Loucy (cell line): ENCODE data around the gene CD28.
A peak's percentile ranks its signal among the peaks of the same experiment; 100 is the strongest.

Experiments used
- H2AFZ ChIP-seq: fragments of 200-600 bp; sonication (generic); 2 replicates; pipeline ENCODE4 v1.6.0; 2016; ENCODE audit warnings: antibody characterized with exemption, mild to moderate bottlenecking, low read length, moderate library complexity
- H3F3A ChIP-seq: fragments of 200-600 bp; 2 replicates; pipeline ENCODE4 v1.6.0; 2016; ENCODE audit warnings: antibody characterized with exemption, low read depth, mild to moderate bottlenecking
- H3K27me3 ChIP-seq: fragments of 200-600 bp; sonication (generic); 2 replicates; pipeline ENCODE4 v1.6.1; 2014; ENCODE audit warnings: low read length, mild to moderate bottlenecking; ENCODE audit not compliant: insufficient read depth, poor library complexity, severe bottlenecking
- H3K36me3 ChIP-seq: fragments of 200-600 bp; sonication (generic); 2 replicates; pipeline ENCODE4 v1.6.1; 2016; ENCODE audit warnings: low read length; ENCODE audit not compliant: insufficient read depth
- H3K4me1 ChIP-seq: fragments of 200-600 bp; sonication (generic); 2 replicates; pipeline ENCODE4 v1.5.1; 2014; ENCODE audit warnings: low read length, mild to moderate bottlenecking; ENCODE audit not compliant: insufficient read depth, poor library complexity, severe bottlenecking
- H3K4me2 ChIP-seq: fragments of 200-600 bp; sonication (generic); 2 replicates; pipeline ENCODE4 v1.6.0; 2014; ENCODE audit warnings: antibody characterized with exemption, low read length, low read depth, mild to moderate bottlenecking; ENCODE audit not compliant: poor library complexity, severe bottlenecking
- H3K4me3 ChIP-seq: fragments of 200-600 bp; sonication (generic); 2 replicates; pipeline ENCODE4 v1.5.1; 2014; ENCODE audit warnings: low read length, mild to moderate bottlenecking, mixed read lengths; ENCODE audit not compliant: poor library complexity, severe bottlenecking
- H3K79me2 ChIP-seq: fragments of 200-600 bp; sonication (generic); 2 replicates; pipeline ENCODE4 v1.6.1; 2014; ENCODE audit warnings: low read length; ENCODE audit not compliant: insufficient read depth
- H3K9ac ChIP-seq: fragments of 200-600 bp; sonication (generic); 2 replicates; pipeline ENCODE4 v1.6.0; 2014; ENCODE audit warnings: mild to moderate bottlenecking, low read depth, low read length, moderate library complexity; ENCODE audit not compliant: poor library complexity, severe bottlenecking
- H3K9me2 ChIP-seq: fragments of 200-600 bp; sonication (generic); replicated peaks from 2 replicates; pipeline ENCODE4 v1.6.1; 2016; ENCODE audit warnings: low read depth, low read length, mixed read lengths
- H3K9me3 ChIP-seq: fragments of 200-600 bp; sonication (generic); 2 replicates; pipeline ENCODE4 v1.6.1; 2014; ENCODE audit warnings: mild to moderate bottlenecking, antibody characterized with exemption, low read length, low read depth; ENCODE audit not compliant: insufficient read depth
- H4K20me1 ChIP-seq: fragments of 200-600 bp; sonication (generic); 2 replicates; pipeline ENCODE4 v1.6.0; 2014; ENCODE audit warnings: antibody characterized with exemption, low read length, mild to moderate bottlenecking; ENCODE audit not compliant: insufficient read depth, poor library complexity, severe bottlenecking
- EZH2phosphoT487 ChIP-seq: fragments of 200-600 bp; IDR thresholded peaks from 2 replicates; pipeline ENCODE4 v1.6.1; 2018; ENCODE audit warnings: antibody characterized with exemption, mild to moderate bottlenecking, moderate library complexity, borderline replicate concordance
- TF ChIP-seq, protein P1 (sequence below): fragments of 200-600 bp; sonication (generic); conservative IDR thresholded peaks from 2 replicates; pipeline ENCODE4 v1.5.1; 2014; ENCODE audit warnings: mild to moderate bottlenecking, antibody characterized with exemption, low read length

The CD28 gene

DNA sequence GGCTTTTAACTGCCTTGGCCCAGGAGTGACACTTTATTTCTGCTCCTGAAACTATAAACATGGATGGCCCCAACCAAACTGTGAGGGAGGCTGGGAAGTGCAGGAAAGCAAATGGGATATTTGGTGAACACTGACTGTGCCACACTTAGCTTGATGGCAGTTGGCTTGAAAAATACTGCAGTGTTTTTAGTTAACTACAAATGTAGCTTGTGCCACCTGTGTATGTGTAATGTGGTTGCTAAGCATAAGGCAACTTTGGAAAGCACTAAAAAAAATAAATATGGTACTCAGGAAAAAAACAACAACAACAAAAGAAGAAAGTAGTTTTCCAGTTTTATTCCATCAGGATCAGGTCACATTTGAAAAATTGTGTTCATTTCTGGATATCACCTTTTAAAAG lies 73.8 kb downstream of the CD28 start:
- Histone ChIP-seq H3K4me1 (peaks cover 19% of the 10 kb centered on the region), H3K9me3 (no peaks in the 10 kb centered on the region), H4K20me1 (no peaks in the 10 kb centered on the region), H3K36me3 (no peaks in the 10 kb centered on the region), H3K9me2 (no peaks in the 10 kb centered on the region), H3K4me3 (no peak overlapping the region), H3F3A (no peaks in the 10 kb centered on the region), H3K9ac (no peak overlapping the region), H3K4me2 (no peak overlapping the region), H2AFZ (peak overlapping the region; percentile 34; the same call in 1 of the 2 replicates), H3K27me3 (no peaks in the 10 kb centered on the region), H3K79me2 (no peaks in the 10 kb centered on the region)
- TF ChIP-seq, protein P1, sequence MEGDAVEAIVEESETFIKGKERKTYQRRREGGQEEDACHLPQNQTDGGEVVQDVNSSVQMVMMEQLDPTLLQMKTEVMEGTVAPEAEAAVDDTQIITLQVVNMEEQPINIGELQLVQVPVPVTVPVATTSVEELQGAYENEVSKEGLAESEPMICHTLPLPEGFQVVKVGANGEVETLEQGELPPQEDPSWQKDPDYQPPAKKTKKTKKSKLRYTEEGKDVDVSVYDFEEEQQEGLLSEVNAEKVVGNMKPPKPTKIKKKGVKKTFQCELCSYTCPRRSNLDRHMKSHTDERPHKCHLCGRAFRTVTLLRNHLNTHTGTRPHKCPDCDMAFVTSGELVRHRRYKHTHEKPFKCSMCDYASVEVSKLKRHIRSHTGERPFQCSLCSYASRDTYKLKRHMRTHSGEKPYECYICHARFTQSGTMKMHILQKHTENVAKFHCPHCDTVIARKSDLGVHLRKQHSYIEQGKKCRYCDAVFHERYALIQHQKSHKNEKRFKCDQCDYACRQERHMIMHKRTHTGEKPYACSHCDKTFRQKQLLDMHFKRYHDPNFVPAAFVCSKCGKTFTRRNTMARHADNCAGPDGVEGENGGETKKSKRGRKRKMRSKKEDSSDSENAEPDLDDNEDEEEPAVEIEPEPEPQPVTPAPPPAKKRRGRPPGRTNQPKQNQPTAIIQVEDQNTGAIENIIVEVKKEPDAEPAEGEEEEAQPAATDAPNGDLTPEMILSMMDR: no peak
- TF ChIP-seq EZH2phosphoT487: no peak

DNA sequence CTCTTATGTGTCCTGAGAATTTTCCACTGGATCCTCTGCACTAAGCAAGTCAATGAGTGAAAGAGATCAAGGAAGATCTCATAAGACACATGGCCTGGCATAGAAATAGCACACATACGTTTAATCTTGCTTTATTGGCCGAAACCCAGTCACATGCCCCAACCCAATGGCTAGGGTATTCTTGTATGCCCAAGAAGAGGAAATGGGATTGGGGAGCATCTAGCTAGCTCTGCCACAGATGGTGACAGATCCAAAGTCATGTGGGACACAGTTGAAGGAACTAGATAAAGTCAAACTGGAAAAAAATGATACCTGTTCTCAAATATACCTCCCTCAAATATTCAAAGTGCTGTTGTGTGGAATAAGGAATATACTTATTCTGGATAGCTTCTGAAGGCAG lies 74.7 kb downstream of the CD28 start:
- H3K4me1 ChIP-seq: peaks cover 19% of the 10 kb centered on the region
- H3K9me2 ChIP-seq: no peaks in the 10 kb centered on the region
- H3K4me2 ChIP-seq: no peak overlapping the region
- H3K4me3 ChIP-seq: no peak overlapping the region
- H3K36me3 ChIP-seq: no peaks in the 10 kb centered on the region
- TF ChIP-seq EZH2phosphoT487: no peak
- TF ChIP-seq, protein P1: no peak
- H3F3A ChIP-seq: no peaks in the 10 kb centered on the region
- H2AFZ ChIP-seq: no peak overlapping the region
- H4K20me1 ChIP-seq: no peaks in the 10 kb centered on the region
- no peaks in the 10 kb centered on the region for H3K79me2 ChIP-seq
- H3K9ac ChIP-seq: no peak overlapping the region
- H3K9me3 ChIP-seq: no peaks in the 10 kb centered on the region
- H3K27me3 ChIP-seq: no peaks in the 10 kb centered on the region

DNA sequence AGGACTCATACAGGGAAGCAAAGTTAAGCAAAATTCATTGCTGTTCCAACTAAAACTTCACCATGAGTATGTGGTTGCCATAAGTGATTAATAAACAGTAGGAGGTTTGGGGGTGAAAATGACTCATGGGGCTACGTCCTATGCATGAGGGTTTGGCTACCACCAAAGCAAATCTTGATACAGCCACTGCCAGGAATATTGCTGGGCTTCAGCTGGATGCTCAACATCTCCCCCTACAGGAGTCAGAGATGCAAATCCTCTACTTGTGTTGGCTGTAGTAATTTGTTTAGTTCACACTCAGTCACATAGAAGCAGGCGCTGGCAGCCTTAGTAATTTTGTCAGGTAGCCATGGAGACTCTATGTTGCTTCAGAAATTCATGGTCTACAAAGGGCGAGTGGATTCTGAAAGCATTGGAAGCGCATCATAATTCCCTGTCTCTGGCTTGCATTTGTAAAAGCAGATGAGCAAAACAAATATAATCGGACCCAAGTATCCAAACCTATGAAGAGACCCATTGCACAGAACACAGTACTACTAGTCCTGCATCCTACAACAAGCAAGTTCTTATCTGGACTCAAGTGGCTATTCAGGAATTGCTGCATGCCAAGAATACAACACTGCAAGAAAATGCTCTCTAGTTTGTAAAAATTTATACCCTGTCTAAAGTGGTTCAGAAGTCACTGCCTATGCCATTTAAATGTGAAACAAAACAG lies 76.0 kb downstream of the CD28 start:
- H3K9ac ChIP-seq: no peak overlapping the region
- no peaks in the 10 kb centered on the region for H3F3A ChIP-seq
- no peaks in the 10 kb centered on the region for H3K9me3 ChIP-seq
- peaks cover 19% of the 10 kb centered on the region for H3K4me1 ChIP-seq
- no peak overlapping the region for H3K4me2 ChIP-seq
- H3K9me2 ChIP-seq: no peaks in the 10 kb centered on the region
- H4K20me1 ChIP-seq: no peaks in the 10 kb centered on the region
- no peaks in the 10 kb centered on the region for H3K27me3 ChIP-seq
- TF ChIP-seq, protein P1: peak; percentile 85
- TF ChIP-seq EZH2phosphoT487: no peak
- no peaks in the 10 kb centered on the region for H3K36me3 ChIP-seq
- H3K4me3 ChIP-seq: no peak overlapping the region
- H2AFZ ChIP-seq: peak overlapping the region; percentile 16; the same call in 1 of the 2 replicates
- no peaks in the 10 kb centered on the region for H3K79me2 ChIP-seq
